Measurements from ENCODE around the gene TCTN2. TPM values are rescaled to one million over a fixed set of nuclear protein-coding genes. Genes with fewer than 3 reads are reported as not detected.

Gene TCTN2
- total and polyA plus RNA-seq, 2 of the 8 experiments (the other 6 are each of a cell fraction or from before 2014, with no cell fraction given) = 7.5 to 8.4 TPM

DNA sequence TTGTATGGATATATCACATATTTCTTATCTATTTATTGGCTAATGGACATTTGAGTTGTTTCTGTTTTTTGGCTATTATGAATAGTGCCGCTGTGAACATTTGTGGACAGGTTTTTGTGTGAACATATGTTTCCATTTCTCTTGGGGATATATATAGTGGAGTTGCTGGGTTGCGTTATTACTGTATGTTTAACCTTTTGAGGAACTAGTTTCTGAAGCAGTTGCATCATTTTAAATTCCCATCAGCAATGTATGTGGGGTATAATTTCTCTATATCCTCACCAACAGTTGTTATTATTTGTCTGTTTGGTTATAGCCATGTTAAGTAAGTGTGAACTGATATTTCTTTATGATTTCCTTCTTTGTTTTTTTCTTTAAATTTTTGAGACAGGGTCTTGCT, 10.7 kb downstream of the TCTN2 start (continued):
- no peak for TF ChIP-seq JUND (IDR thresholded peaks at IDR 0.05; ENCODE audit: low read length)
- no peak for TF ChIP-seq RXRA (IDR thresholded peaks at IDR 0.05; ENCODE audit: insufficient read depth, low read depth, low read length)
- no peak for TF ChIP-seq KDM1A (IDR thresholded peaks at IDR 0.05; ENCODE audit: borderline replicate concordance, low read length)
- TF ChIP-seq YY1 (IDR thresholded peaks at IDR 0.05; ENCODE audit: low read depth, low read length) = no peak
- TF ChIP-seq CHD2 (IDR thresholded peaks at IDR 0.05; ENCODE audit: low read length) = no peak

Data from H1 (cell line).